Right cardiac atrium (tissue), 5 donors: ENCODE data around the gene RASAL1. TPM values are rescaled to one million over a fixed set of nuclear protein-coding genes. Genes with fewer than 3 reads are reported as not detected.
"Not testable (repeated sequence)": the region's sequence is repeated elsewhere in the genome, so short reads cannot be mapped to it uniquely, and the experiment has no call there.

ENCODE experiments used
- ATAC-seq, 2 donors: fragments of 200-7000 bp; cut with Tn5 transposase; one replicate each; pipeline versions ENCODE4 v1.8.0 to v1.9.1; 2020; ENCODE audit warnings: moderate library complexity in 2 of 2, mild to moderate bottlenecking in 1 of 2
- DNase-seq, 3 donors: peaks; one replicate each; pipeline ENCODE4 v3.0.0-alpha.2; 2020
- H3K27ac ChIP-seq: one replicate; pipeline ENCODE4 v1.5.1; 2013; ENCODE audit warnings: mild to moderate bottlenecking, low read length, control low read depth, moderate library complexity
- H3K27me3 ChIP-seq: one replicate; pipeline ENCODE4 v1.6.1; 2013; ENCODE audit not compliant: control insufficient read depth, insufficient read depth
- H3K4me1 ChIP-seq: one replicate; pipeline ENCODE4 v1.6.1; 2013; ENCODE audit warnings: low read length; ENCODE audit not compliant: control insufficient read depth, insufficient read depth
- H3K4me3 ChIP-seq: one replicate; pipeline ENCODE4 v1.5.1; 2013; ENCODE audit warnings: low read length, control low read depth
- H3K9me3 ChIP-seq: one replicate; pipeline ENCODE4 v1.6.1; 2013; ENCODE audit warnings: low read length; ENCODE audit not compliant: control insufficient read depth
- WGBS: extraction: QIAGEN DNeasy Blood & Tissue Kit; methylation state at CpG from one replicate; pipeline ENCODE4 v1.1.7; 2013; 5-methylcytosine and 5-hydroxymethylcytosine counted together
- intact Hi-C, 4 donors: fragments of 100-400 bp; cut with DNase I; formaldehyde crosslinking; loops; one replicate each; pipeline versions ENCODE4 v1.11.0 to v1.14.0; 2022 to 2023
- polyA plus RNA-seq: library from polyadenylated mRNA; stranded (reverse); fragments of 200-250 nt; gene quantifications from one replicate; pipeline ENCODE4 v1.2.3, GENCODE V29; 2013
- total RNA-seq, 4 donors: library from RNA; stranded (reverse); fragmentation: NEBNext Ultra II Directional; extraction: Animal tissue kit (Norgen Biotek cat#: 25700); gene quantifications; one replicate each; pipeline ENCODE4 v1.2.1, GENCODE V29; 2021
- donor health status: healthy with polysubstance abuse.
- donor health status: DM: no; HTN: yes; CAD: no.
- donor health status: DM: no; HTN: no; CAD: no.
- donor health status: DM: no; HTN: yes; CAD: no; lungs with severe emphysema.
- donor health status: DM: yes; HTN: yes; CAD: no.

The RASAL1 gene
- total and polyA plus RNA-seq, 5 donors: not detected

DNA sequence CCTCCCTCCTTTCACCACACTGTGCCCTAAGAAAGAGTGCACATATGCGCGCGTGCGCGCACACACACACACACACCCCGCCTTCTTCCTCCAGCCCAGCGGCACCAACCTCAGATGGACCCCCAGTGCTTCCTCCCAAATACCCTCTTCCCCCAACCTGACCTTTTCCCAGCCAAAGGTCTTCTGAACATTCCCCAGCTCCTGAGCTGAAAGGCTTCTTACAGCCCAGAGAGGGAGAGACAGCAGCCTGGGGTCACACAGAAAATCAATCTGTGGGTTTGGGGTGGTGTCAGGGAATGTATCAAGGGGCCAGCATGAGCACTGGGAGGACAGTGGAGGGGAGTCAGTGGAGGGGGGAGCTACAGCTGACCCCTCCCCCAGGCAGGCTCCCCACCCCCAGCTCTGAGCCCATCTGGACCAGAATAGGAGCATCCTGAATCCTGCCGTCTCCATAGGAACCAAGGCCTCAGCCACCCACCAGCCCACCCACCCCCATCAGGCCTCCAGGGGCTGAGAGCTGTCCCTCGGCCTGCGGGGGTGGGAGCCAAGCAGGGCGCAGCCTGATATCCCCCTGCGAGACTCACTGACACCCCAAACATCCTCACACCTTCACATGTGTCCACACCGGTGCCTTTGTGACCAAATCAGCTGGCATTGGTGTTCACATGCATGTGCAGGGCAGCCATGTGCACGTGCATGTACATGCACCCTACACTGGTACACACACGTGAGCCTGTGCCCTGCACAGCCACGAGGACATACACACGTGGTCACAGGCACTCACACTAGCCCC is 5.7 kb downstream of the RASAL1 start:
- no peaks in the 10 kb centered on the region for H3K9me3 ChIP-seq
- H3K4me3 ChIP-seq: no peak overlapping the region
- no peaks in the 10 kb centered on the region for H3K4me1 ChIP-seq
- WGBS: 70% methylated on average over 17 of the region's 17 CpGs
- ATAC-seq (no peak), DNase-seq (no peak)
- no peaks in the 10 kb centered on the region for H3K27me3 ChIP-seq
- intact Hi-C loops: no loop called here
- no peak overlapping the region for H3K27ac ChIP-seq

DNA sequence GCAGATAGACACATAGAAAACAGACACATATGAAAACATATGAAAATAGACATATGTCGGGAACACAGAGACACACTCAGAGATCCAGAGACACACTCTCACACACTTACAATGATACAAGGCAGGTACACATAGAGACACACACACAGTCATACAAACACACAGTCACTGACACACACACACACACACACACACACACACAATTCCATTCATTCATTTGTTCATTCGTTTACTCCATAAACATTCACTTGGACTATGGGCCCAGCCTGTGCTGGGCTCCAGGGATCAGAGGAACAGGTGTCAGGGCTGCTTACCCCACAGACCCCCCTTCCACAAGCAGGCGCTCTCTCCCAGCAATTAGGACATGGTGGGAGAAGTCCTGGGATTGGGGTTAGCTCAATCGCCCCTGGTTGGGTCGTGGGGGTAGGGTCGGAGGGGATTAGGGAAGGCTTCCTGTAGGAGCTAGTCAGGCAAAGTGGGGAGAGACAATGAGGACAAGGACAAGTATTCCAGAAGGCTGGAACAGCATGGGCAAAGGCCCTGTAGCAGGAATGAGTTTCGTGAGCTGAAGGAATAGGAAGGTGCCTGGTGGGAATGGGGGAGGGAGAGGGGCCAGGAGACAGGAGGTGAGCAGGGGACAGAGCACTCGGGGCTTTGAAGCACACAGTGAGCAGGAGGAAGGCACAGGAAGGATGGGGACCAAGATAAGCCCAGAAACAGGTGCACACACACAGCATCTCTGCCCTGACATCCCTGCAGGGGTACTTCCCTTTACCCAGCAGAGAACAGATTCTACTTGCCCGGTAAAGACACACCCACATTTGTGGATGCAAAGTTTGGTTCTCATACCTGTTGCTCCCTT is 6.5 kb downstream of the RASAL1 start:
- no peaks in the 10 kb centered on the region for H3K4me1 ChIP-seq
- no peaks in the 10 kb centered on the region for H3K27me3 ChIP-seq
- no peak overlapping the region for H3K27ac ChIP-seq
- no peaks in the 10 kb centered on the region for H3K9me3 ChIP-seq
- no peak overlapping the region for H3K4me3 ChIP-seq
- 57% methylated on average over 9 of the region's 9 CpGs for WGBS
- ATAC-seq (no peak), DNase-seq (no peak)
- intact Hi-C loops: no loop called here

DNA sequence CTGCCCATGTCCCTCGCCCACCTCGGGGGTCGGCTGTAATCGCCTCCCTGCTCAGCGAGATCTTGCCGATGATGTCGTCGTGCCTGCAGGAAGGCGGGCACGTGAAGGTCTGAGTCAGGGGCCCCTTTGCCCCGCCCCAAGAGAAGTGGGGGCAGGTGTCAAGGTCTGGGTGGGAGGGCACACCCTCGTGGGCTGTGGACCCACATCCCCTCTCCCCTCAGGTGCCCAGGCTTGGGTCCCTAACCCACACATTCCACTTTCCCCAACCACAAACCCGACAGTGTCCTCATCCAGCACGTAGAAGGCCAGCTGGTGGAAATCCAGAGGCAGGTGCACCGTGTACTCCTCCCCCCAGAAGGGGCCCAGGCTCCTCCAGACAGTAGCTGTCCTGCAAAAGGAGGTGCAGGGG is 7.8 kb downstream of the RASAL1 start:
- ATAC-seq (no peak), DNase-seq (no peak)
- H3K4me1 ChIP-seq: no peaks in the 10 kb centered on the region
- intact Hi-C loops: no loop called here
- H3K27me3 ChIP-seq: no peaks in the 10 kb centered on the region
- H3K27ac ChIP-seq: no peak overlapping the region
- 34% methylated on average over 15 of the region's 15 CpGs for WGBS
- no peaks in the 10 kb centered on the region for H3K9me3 ChIP-seq
- H3K4me3 ChIP-seq: no peak overlapping the region

DNA sequence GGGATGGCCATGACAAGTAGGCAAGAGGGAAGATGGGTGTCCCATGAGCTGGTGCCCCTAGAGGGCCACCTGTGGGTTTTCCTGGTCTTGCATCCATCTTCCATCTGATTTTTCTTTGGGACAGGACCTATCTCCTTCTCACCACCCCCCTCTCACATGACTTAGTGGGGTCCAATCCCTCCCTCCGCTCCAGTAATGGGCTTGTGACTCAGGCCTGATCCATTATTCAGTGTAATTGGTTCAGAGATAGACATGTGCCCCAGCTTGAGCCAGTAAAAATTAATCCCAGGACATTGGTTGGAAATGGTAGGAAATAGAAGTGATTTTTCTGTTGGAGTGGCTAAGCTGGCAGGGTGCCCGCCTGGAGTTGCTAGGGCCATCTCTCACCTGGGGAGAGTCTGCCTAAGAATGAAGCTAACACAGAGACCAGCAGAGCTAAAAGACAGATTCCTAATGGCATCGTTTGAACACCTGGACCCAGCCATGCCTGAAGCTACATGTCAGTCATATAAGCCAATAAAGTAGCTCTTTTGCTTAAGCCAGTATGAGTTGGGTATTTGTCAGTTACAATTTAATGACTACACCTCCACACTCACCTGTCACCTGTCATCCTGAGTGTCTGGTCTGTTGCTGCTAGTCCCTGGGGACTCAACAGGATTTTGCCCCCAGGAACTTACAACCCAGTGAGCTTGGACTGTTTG is 14.7 kb downstream of the RASAL1 start:
- whole genome bisulfite sequencing: 72% methylated on average over 3 of the region's 3 CpGs
- intact Hi-C loops: no loop called here
- ATAC-seq (no peak), DNase-seq (no peak)
- Histone ChIP-seq H3K27me3 (no peaks in the 10 kb centered on the region), H3K4me1 (no peaks in the 10 kb centered on the region), H3K9me3 (no peaks in the 10 kb centered on the region), H3K4me3 (no peak overlapping the region), H3K27ac (no peak overlapping the region)

DNA sequence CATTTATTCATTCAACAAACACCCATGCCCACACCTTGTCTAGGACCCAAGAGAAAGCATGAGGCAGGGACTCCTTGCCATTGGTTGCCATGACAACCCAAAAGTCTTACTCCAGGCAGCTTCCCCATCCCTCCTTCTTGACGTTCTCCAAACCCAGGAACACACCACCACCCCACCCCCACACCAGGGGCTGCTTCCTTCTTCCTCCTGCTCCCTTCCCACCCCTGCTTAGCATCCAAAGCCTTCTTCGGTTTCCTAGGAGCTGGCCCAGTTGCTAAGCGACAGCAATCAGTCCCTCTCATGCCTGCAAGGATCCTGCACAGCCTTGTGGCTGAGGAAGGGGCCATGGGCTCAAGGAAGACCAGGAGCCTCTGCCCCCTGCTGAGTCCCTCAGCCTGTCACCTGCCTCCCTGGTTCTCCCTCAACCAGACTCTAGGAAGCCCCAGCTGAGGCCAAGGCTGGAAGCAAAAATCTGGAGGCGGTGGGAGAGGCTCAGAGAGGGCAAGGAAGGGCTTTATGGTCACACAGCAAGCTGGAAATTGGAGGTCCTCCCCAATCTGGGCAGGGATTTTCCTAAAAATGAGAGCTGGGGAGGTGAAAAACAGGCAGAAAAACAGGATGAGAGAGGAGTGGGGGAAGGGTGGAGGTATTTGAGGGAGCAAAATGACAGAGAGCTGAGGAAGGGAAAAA is 15.4 kb downstream of the RASAL1 start:
- 31% methylated on average over 4 of the region's 4 CpGs for WGBS

DNA sequence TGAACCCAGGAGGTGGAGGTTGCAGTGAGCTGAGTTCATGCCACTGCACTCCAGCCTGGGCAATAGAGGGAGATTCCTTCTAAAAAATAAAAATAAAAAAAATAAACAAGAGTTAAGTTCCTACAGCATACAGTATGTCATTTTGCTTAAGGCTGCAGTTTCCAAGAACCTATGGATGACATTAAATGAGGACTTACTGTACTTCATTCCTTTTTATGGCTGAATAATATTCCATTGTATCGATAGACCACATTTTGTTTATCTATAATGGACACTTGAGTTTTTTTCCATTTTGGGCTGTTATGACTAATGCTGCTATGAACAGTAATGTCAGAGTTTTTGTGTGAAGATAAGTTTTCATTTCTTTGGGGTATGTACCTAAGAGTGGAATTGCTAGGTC is 17.4 kb downstream of the RASAL1 start:
- 96% methylated on average over 1 of the region's 1 CpG for WGBS

More for the DNA sequence above, 15.4 kb downstream of the RASAL1 start:
- Histone ChIP-seq H3K4me3 (no peak overlapping the region), H3K9me3 (no peaks in the 10 kb centered on the region), H3K27ac (no peak overlapping the region), H3K27me3 (no peaks in the 10 kb centered on the region), H3K4me1 (no peaks in the 10 kb centered on the region)
- ATAC-seq: no peak
- intact Hi-C loops: no loop called here
- no peak for DNase-seq

DNA sequence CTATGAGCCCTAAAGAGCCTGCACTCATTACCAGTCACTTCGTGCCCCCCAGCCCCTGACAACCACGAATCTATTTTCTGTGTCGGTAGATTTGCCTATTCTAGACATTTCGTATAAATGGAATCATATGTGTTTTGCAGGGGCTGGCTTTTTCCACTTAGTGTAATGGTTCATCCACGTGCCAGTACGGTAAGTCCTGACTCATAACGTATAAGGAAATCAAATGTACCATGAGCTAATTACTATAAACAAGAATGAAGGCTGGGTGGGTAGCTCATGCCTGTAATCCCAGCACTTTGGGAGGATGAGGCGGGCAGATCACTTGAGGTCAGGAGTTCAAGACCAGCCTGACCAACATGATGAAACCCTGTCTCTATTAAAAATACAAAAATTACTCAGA is 17.9 kb downstream of the RASAL1 start:
- H3K4me3 ChIP-seq, H3K27ac ChIP-seq, ATAC-seq, H3K27me3 ChIP-seq, H3K9me3 ChIP-seq, H3K4me1 ChIP-seq, DNase-seq, intact Hi-C loops: not testable (repeated sequence)
- WGBS: 77% methylated on average over 8 of the region's 8 CpGs

More for the DNA sequence above, 17.4 kb downstream of the RASAL1 start:
- Histone ChIP-seq H3K27ac (no peak overlapping the region), H3K4me1 (no peaks in the 10 kb centered on the region), H3K4me3 (no peak overlapping the region), H3K9me3 (no peaks in the 10 kb centered on the region), H3K27me3 (no peaks in the 10 kb centered on the region)
- intact Hi-C loops: no loop called here
- DNase-seq (no peak), ATAC-seq (no peak)

DNA sequence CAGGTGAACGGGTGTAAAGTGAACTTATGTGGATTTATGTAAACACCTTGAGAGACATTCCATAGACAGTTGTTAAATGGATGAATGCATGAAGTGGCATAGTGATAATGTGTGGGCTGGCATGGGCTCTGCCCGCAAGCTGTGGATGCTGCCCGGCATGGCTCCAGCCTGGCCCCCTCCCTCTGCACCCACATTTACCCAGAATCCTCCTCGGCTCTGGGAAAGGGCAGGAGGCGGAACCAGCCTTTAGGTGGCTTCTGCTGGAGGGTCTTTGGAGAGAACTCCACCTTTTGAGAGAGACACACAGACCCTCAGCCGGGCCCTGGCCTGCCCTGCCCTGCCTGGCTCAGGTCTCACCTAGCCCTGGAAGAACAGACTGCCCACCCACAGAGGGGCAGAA is 18.7 kb downstream of the RASAL1 start:
- H3K4me1 ChIP-seq: no peaks in the 10 kb centered on the region
- H3K9me3 ChIP-seq: no peaks in the 10 kb centered on the region
- H3K27me3 ChIP-seq: no peaks in the 10 kb centered on the region
- H3K4me3 ChIP-seq: no peak overlapping the region
- no peak for ATAC-seq
- 64% methylated on average over 6 of the region's 6 CpGs for WGBS
- intact Hi-C loops: no loop called here
- no peak for DNase-seq
- H3K27ac ChIP-seq: no peak overlapping the region

DNA sequence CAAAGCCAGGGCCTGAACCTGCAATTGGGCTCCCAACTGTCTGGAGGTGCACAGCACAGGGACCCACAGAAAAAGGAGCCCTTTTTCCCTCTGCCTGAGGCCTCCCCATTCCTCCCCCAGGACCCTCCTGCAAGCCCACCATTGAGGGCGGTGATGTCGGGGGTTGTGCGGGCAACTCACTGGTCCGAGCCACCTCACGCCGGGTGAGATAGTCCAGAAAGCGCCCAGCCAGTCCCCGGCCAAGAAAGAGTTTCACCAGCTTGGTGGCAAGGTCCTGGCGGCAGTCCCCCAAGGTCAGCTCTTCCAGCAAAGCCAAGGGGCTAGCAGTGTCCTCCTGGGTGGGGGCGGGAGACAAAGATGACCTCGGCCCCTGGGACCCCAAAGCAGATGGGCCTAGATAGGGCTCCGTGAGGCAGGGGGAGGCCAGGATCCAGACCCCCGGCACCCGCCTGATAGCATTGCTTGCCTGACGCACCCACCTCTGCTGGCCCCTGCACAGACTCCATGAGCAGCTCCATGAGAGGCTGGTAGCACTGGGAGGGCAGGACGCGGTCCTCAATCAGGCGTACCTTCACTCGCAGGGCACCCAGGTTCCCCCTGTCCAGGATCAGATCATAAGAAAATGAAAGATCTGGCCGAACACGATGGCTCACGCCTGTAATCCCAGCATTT is 20.0 kb downstream of the RASAL1 start:
- DNase-seq (no peak), ATAC-seq (no peak)
- Histone ChIP-seq H3K4me3 (no peak overlapping the region), H3K27me3 (no peaks in the 10 kb centered on the region), H3K9me3 (no peaks in the 10 kb centered on the region), H3K27ac (no peak overlapping the region), H3K4me1 (no peaks in the 10 kb centered on the region)
- intact Hi-C loops: no loop called here
- 81% methylated on average over 22 of the region's 22 CpGs for WGBS

DNA sequence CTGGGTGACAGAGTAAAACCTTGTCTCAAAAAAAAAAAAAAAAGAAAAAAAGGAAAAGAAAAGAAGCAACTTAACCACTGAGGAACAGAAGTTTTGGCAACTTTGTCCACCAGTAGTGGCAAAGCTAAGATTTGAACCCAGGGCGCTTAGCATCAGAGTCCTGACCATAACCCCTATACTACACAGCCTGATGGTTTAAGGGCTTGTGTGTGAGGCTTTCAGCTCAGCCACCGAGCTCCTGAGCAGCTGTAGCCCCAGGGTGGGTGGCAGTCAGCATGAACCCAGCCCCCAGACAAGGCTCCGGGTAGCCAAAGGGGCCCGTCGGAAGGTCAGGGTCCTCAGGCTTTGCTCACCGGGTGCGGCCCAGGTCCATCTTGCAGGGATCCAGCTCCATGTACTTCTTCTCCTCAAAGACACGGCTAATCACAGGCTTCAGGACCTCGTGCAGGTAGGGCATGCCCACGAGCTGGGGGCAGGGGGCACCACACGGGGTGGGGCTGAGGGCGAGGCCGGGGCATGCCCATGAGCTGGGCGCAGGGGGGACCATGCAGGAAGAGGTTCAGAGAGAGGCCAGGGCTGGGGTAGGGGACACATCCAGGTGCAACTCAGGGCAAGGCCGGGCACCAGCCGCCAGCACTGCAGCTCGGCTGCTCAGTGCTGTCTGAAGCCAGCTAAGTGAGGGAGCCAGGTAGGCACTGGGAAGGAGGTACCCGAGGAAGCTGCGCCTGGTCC is 20.9 kb downstream of the RASAL1 start:
- Histone ChIP-seq H3K9me3 (no peaks in the 10 kb centered on the region), H3K4me3 (no peak overlapping the region), H3K27me3 (no peaks in the 10 kb centered on the region), H3K27ac (no peak overlapping the region), H3K4me1 (no peaks in the 10 kb centered on the region)
- ATAC-seq (peak in 1 of 2 donors; percentile 10), DNase-seq (no peak)
- intact Hi-C loops: no loop called here
- 86% methylated on average over 19 of the region's 19 CpGs for WGBS
